PC-3 (cell line): Measurements from ENCODE around the gene HCN3. TPM values are rescaled to one million over a fixed set of nuclear protein-coding genes. Genes with fewer than 3 reads are reported as not detected.
A peak's percentile ranks its signal among the peaks of the same experiment; 100 is the strongest.

Experiments
- ATAC-seq: fragments of 200-7000 bp; cut with Tn5 transposase; 2 replicates; pipeline ENCODE4 v1.9.1; 2020; ENCODE audit warnings: mild to moderate bottlenecking, moderate library complexity
- BruUV-seq: library from RNA; stranded (reverse); fragments of 400-500 nt; replicated peaks from 2 replicates; lab custom pipeline; 2021; lab: Mats Ljungman, UMichigan
- CTCF ChIA-PET: fragments of 300-600 bp; sonication (Branson Sonifier 250); formaldehyde crosslinking; loops from one replicate; lab custom pipeline; 2022; ENCODE audit warnings: antibody characterized with exemption; lab: Charles Lee
- POLR2A ChIA-PET: fragments of 300-600 bp; sonication (Branson Sonifier 250); formaldehyde crosslinking; loops from one replicate; lab custom pipeline; 2022; ENCODE audit warnings: antibody characterized with exemption; ENCODE audit not compliant: unreplicated experiment; lab: Charles Lee
- DNase-seq: peaks from one replicate; pipeline ENCODE4 v3.0.0-alpha.2; 2015
- H2AFZ ChIP-seq: fragments of 300-600 bp; sonication (generic); 2 replicates; pipeline ENCODE4 v1.6.0; 2016; ENCODE audit warnings: antibody characterized with exemption, low read length
- H3F3A ChIP-seq: fragments of 300-600 bp; sonication (generic); one replicate; pipeline ENCODE4 v1.6.0; 2017; ENCODE audit warnings: antibody characterized with exemption, low read length, control low read depth, mild to moderate bottlenecking; ENCODE audit not compliant: unreplicated experiment
- H3K27ac ChIP-seq: fragments of 300-600 bp; sonication (generic); 2 replicates; pipeline ENCODE4 v1.5.1; 2016; ENCODE audit warnings: mild to moderate bottlenecking, low read length
- H3K27me3 ChIP-seq: fragments of 300-600 bp; sonication (generic); 2 replicates; pipeline ENCODE4 v1.6.1; 2016; ENCODE audit warnings: low read length, mixed read lengths
- H3K36me3 ChIP-seq: fragments of 300-600 bp; sonication (generic); 2 replicates; pipeline ENCODE4 v1.6.1; 2016; ENCODE audit warnings: low read depth, mixed run types, low read length, mixed read lengths
- H3K4me1 ChIP-seq: fragments of 300-600 bp; sonication (generic); 2 replicates; pipeline ENCODE4 v1.5.1; 2016; ENCODE audit warnings: low read length; ENCODE audit not compliant: insufficient read depth
- H3K4me2 ChIP-seq: fragments of 300-600 bp; sonication (generic); 2 replicates; pipeline ENCODE4 v1.6.0; 2016; ENCODE audit warnings: low read length
- H3K4me3 ChIP-seq: fragments of 300-600 bp; sonication (generic); 2 replicates; pipeline ENCODE4 v1.5.1; 2016; ENCODE audit warnings: mild to moderate bottlenecking, low read length, mixed read lengths
- H3K79me2 ChIP-seq: fragments of 300-600 bp; sonication (generic); 2 replicates; pipeline ENCODE4 v1.6.1; 2017; ENCODE audit warnings: low read length, mixed read lengths
- H3K9ac ChIP-seq: fragments of 300-600 bp; sonication (generic); 2 replicates; pipeline ENCODE4 v1.6.0; 2016; ENCODE audit warnings: mild to moderate bottlenecking, low read length
- H3K9me2 ChIP-seq: fragments of 300-600 bp; sonication (generic); replicated peaks from 2 replicates; pipeline ENCODE4 v1.6.1; 2016; ENCODE audit warnings: mixed run types, low read length, mixed read lengths
- H3K9me3 ChIP-seq: fragments of 300-600 bp; sonication (generic); 2 replicates; pipeline ENCODE4 v1.6.1; 2016; ENCODE audit warnings: low read length, mixed read lengths
- H4K20me1 ChIP-seq: fragments of 300-600 bp; sonication (generic); 2 replicates; pipeline ENCODE4 v1.6.1; 2016; ENCODE audit warnings: low read length, mixed read lengths
- EZH2 ChIP-seq: fragments of 300-600 bp; sonication (generic); IDR thresholded peaks from one replicate; pipeline ENCODE4 v1.6.1; 2017; ENCODE audit warnings: antibody characterized with exemption, mild to moderate bottlenecking, low read length; ENCODE audit not compliant: unreplicated experiment
- EZH2phosphoT487 ChIP-seq: fragments of 300-600 bp; sonication (generic); IDR thresholded peaks from 2 replicates; pipeline ENCODE4 v1.6.1; 2018; ENCODE audit warnings: mild to moderate bottlenecking, antibody characterized with exemption, low read length, borderline replicate concordance
- intact Hi-C: fragments of 100-400 bp; cut with micrococcal nuclease; formaldehyde crosslinking; loops from 2 replicates; pipeline ENCODE4 v1.9.0; 2023
- total RNA-seq: library from RNA; depleted of rRNA; stranded (reverse); fragments of >200 nt; gene quantifications from 2 replicates; pipeline ENCODE4 v1.2.3, GENCODE V29; 2014
- TF ChIP-seq, protein P1 (sequence below): fragments of 300-600 bp; sonication (generic); conservative IDR thresholded peaks from 2 replicates; pipeline ENCODE4 v1.5.1; 2017; ENCODE audit warnings: antibody characterized with exemption, low read depth, mild to moderate bottlenecking, low read length

The HCN3 gene
- total RNA-seq, 1 experiment from 2014 or later = 1.9 TPM

DNA sequence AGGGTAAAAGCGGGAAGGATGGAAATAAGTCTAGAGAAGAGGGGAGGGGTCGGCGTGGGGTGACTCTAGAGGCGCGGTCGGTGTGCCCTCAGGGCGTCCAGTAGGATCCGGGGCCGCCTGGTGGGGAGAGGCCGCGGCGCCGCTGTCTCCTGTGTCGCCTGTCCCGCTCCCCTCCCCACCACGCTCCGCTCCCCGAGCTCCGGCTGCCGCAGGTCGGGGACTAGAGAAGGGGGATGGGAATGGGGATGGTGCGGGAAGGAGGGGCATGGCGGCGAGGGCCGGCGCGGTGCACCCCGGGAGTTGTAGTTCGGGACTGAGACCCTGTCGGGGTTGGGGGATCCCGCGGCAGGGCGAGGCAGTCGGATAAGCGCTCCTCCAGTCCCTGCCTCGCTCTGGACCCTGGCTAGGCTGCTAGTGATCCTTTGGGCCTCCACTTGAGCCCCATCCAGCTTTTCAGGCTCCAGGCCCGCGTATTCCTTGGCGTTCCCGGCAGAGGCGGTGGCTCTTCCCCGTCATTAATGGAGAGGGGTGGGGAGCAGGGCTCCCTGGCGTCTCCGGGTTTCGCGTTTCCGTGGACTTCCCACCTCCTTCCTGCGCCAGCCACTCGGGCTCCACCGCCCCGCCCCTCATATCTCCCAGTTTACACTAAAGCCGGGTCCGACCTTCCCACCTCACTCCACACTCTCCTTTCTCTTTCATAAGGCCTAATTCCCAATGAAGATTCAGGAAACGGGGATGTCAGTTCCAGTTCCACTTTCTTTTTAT, 21.8 kb upstream of the HCN3 start, which contains the start of gene ENTREP3:
Gene ENTREP3, minus strand, starts transcription at position 241 of the 765 bp plus-strand sequence. CDS start 606 bp downstream, outside the sequence.
- H3K9ac ChIP-seq = peak within 1 kb of the TSS; percentile 61
- H3K9me2 ChIP-seq = no peaks in the 10 kb centered on the region
- H3K4me1 ChIP-seq = peaks cover 25% of the 10 kb centered on the region
- H3K27ac ChIP-seq = peak within 1 kb of the TSS; percentile 40
- peak within 1 kb of the TSS; percentile 100 for H3K4me2 ChIP-seq
- H3K36me3 ChIP-seq = peaks cover 7% of the 10 kb centered on the region
- peak; percentile 68 for ATAC-seq
- H3K79me2 ChIP-seq = peaks cover 24% of the 10 kb centered on the region
- H3K9me3 ChIP-seq = no peaks in the 10 kb centered on the region
- peak within 1 kb of the TSS; percentile 87 for H3K4me3 ChIP-seq
- no peaks in the 10 kb centered on the region for H3F3A ChIP-seq
- intact Hi-C loops = loop anchor here (1.0 kb wide), 1 partner anchor 68 kb away; no protein-coding TSS in a partner anchor
- TF ChIP-seq, protein P1, sequence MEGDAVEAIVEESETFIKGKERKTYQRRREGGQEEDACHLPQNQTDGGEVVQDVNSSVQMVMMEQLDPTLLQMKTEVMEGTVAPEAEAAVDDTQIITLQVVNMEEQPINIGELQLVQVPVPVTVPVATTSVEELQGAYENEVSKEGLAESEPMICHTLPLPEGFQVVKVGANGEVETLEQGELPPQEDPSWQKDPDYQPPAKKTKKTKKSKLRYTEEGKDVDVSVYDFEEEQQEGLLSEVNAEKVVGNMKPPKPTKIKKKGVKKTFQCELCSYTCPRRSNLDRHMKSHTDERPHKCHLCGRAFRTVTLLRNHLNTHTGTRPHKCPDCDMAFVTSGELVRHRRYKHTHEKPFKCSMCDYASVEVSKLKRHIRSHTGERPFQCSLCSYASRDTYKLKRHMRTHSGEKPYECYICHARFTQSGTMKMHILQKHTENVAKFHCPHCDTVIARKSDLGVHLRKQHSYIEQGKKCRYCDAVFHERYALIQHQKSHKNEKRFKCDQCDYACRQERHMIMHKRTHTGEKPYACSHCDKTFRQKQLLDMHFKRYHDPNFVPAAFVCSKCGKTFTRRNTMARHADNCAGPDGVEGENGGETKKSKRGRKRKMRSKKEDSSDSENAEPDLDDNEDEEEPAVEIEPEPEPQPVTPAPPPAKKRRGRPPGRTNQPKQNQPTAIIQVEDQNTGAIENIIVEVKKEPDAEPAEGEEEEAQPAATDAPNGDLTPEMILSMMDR = no peak
- TF ChIP-seq EZH2 (no peak), EZH2phosphoT487 (no peak)
- peak within 1 kb of the TSS; percentile 78 for H2AFZ ChIP-seq
- peak; percentile 83 for DNase-seq
- H3K27me3 ChIP-seq = no peaks in the 10 kb centered on the region
- H4K20me1 ChIP-seq = no peaks in the 10 kb centered on the region
- BruUV-seq = TSS peak; percentile 64
- POLR2A ChIA-PET = interaction anchor here (0.6 kb wide), 1 partner anchor 68 kb away, joined by 3 read pairs; no protein-coding TSS in a partner anchor
- CTCF ChIA-PET = interaction anchor here (1.0 kb wide), 1 partner anchor 68 kb away, joined by 5 read pairs; no protein-coding TSS in a partner anchor

DNA sequence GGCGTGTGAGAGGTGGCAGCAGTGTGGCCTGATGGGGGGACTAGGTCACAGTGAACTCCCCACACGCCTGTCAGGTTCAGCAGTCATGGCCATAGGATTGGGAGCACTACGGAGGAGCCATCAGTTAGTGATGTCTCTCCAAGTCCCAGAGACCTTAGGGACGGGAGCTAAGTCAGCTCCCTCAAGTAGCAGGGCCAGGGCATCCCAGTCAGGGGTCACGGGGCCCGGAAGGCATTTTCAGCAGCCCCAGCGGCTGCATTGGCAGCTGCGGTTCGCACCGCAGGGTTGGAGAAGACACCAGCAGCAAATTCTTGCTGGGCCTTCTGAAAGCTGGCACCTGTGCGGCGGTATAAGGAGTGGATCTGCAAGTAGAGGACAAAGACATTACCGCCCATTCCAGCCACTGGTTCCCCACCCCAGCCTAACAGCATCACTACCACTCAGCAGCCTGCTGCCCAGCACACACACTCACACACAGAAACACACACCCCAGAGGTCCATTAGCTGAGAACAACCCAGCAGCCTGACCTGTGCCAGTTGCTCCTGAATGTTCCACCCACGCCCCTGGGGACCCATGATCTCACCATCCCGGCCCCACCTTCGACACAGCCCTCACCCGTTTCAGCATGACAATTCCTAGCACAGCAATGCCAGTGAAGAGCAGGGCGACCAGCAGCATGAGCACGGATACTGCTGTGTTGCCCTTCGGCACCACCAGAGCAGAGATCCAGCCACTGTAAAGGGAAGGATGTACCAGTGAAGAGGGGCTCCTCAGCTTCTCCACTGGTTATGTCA, 21.0 kb upstream of the HCN3 start:
- Histone ChIP-seq H3K9me2 (no peaks in the 10 kb centered on the region), H2AFZ (peak overlapping the region; percentile 78), H3K4me2 (peak overlapping the region; percentile 100), H3K4me1 (peaks cover 33% of the 10 kb centered on the region), H4K20me1 (no peaks in the 10 kb centered on the region), H3K4me3 (peak overlapping the region; percentile 87), H3K27me3 (no peaks in the 10 kb centered on the region), H3K79me2 (peaks cover 33% of the 10 kb centered on the region), H3K9me3 (no peaks in the 10 kb centered on the region), H3F3A (no peaks in the 10 kb centered on the region), H3K36me3 (peaks cover 7% of the 10 kb centered on the region), H3K27ac (peak overlapping the region; percentile 40), H3K9ac (peak overlapping the region; percentile 61)
- TF ChIP-seq, protein P1 = no peak
- TF ChIP-seq EZH2phosphoT487 = no peak
- no peak for TF ChIP-seq EZH2
- POLR2A ChIA-PET = interaction anchor here (0.6 kb wide), 1 partner anchor 429 kb away, joined by 4 read pairs; no protein-coding TSS in a partner anchor
- intact Hi-C loops = no loop called here
- CTCF ChIA-PET = interaction anchor here (1.0 kb wide), 1 partner anchor 67 kb away, joined by 5 read pairs; no protein-coding TSS in a partner anchor
- BruUV-seq = no TSS peak
- DNase-seq = no peak
- ATAC-seq = no peak; the same call in 1 of the 2 replicates
